Astrocyte (in vitro differentiated cells and primary cell): ENCODE data around the gene TAF6L. TPM values are rescaled to one million over a fixed set of nuclear protein-coding genes. Genes with fewer than 3 reads are reported as not detected.

Experiments
- DNase-seq: peaks from one replicate; pipeline ENCODE4 v3.0.0-alpha.2; 2010; ENCODE audit warnings: low read depth
- FAIRE-seq: peaks from 2 replicates; lab custom pipeline; 2011; peaks lifted over from hg19 to GRCh38; lab: Jason Lieb, UNC
- H2AFZ ChIP-seq: 2 replicates; pipeline ENCODE4 v1.6.0; 2012; ENCODE audit warnings: low read depth, low read length, inconsistent platforms
- H3K27ac ChIP-seq: 2 replicates; pipeline ENCODE4 v1.5.1; 2011; ENCODE audit warnings: low read depth, low read length, inconsistent platforms
- H3K27me3 ChIP-seq: 2 replicates; pipeline ENCODE4 v1.6.0; 2011; ENCODE audit warnings: low read length, inconsistent platforms; ENCODE audit not compliant: insufficient read depth
- H3K36me3 ChIP-seq: 2 replicates; pipeline ENCODE4 v1.5.1; 2011; ENCODE audit warnings: low read length, inconsistent platforms; ENCODE audit not compliant: insufficient read depth
- H3K4me1 ChIP-seq: 2 replicates; pipeline ENCODE4 v1.5.1; 2011; ENCODE audit warnings: low read length, inconsistent platforms; ENCODE audit not compliant: insufficient read depth
- H3K4me2 ChIP-seq: 2 replicates; pipeline ENCODE4 v1.6.0; 2012; ENCODE audit warnings: low read length, inconsistent platforms
- H3K4me3 ChIP-seq: 2 replicates; pipeline ENCODE4 v1.5.1; 2011; ENCODE audit warnings: low read depth, mild to moderate bottlenecking, low read length, inconsistent platforms; ENCODE audit not compliant: insufficient read depth
- H3K79me2 ChIP-seq: 2 replicates; pipeline ENCODE4 v1.6.0; 2012; ENCODE audit warnings: mild to moderate bottlenecking, low read length, inconsistent platforms; ENCODE audit not compliant: insufficient read depth
- H3K9ac ChIP-seq: 2 replicates; pipeline ENCODE4 v1.6.0; 2012; ENCODE audit warnings: mild to moderate bottlenecking, low read length, inconsistent platforms
- H3K9me3 ChIP-seq: 2 replicates; pipeline ENCODE4 v1.5.1; 2012; ENCODE audit warnings: low read depth, mild to moderate bottlenecking, low read length, inconsistent platforms; ENCODE audit not compliant: insufficient read depth
- H4K20me1 ChIP-seq: 2 replicates; pipeline ENCODE4 v1.6.0; 2012; ENCODE audit warnings: low read length, inconsistent platforms; ENCODE audit not compliant: insufficient read depth
- H3K27ac Mint-ChIP-seq: one replicate; pipeline ENCODE4 v1.8.0; 2021; ENCODE audit warnings: mild to moderate bottlenecking, mixed read lengths; ENCODE audit not compliant: unreplicated experiment
- H3K27me3 Mint-ChIP-seq: one replicate; pipeline ENCODE4 v1.8.0; 2021; ENCODE audit warnings: low read depth, mixed read lengths; ENCODE audit not compliant: unreplicated experiment
- H3K36me3 Mint-ChIP-seq: one replicate; pipeline ENCODE4 v1.8.0; 2021; ENCODE audit warnings: low read depth, mixed read lengths; ENCODE audit not compliant: unreplicated experiment
- H3K4me1 Mint-ChIP-seq: one replicate; pipeline ENCODE4 v1.8.0; 2021; ENCODE audit warnings: low read depth, mixed read lengths; ENCODE audit not compliant: unreplicated experiment
- H3K4me3 Mint-ChIP-seq: one replicate; pipeline ENCODE4 v1.8.0; 2021; ENCODE audit warnings: mild to moderate bottlenecking, moderate library complexity, mixed read lengths; ENCODE audit not compliant: unreplicated experiment
- H3K9me3 Mint-ChIP-seq: one replicate; pipeline ENCODE4 v1.8.0; 2021; ENCODE audit warnings: mild to moderate bottlenecking, mixed read lengths; ENCODE audit not compliant: unreplicated experiment
- CTCF ChIP-seq: IDR thresholded peaks from 2 replicates; pipeline ENCODE4 v1.5.1; 2011; ENCODE audit warnings: low read depth, mild to moderate bottlenecking, inconsistent platforms, low read length, moderate library complexity; ENCODE audit not compliant: insufficient read depth
- EZH2 ChIP-seq: IDR thresholded peaks from 2 replicates; pipeline ENCODE4 v1.6.1; 2012; ENCODE audit warnings: mild to moderate bottlenecking, low read length, inconsistent platforms; ENCODE audit not compliant: insufficient read depth
- total RNA-seq: library from RNA; stranded (reverse); gene quantifications from 2 replicates; pipeline ENCODE4 v1.2.1, GENCODE V29; 2021

TAF6L gene
- total RNA-seq, 1 donor from 2014 or later = 14.7 TPM

GRCh38 chr11:62778441-62778840, 7.2 kb downstream of the TAF6L start:
- H3K36me3 ChIP-seq = peaks cover 18% of the 10 kb centered on the region
- H3K27ac ChIP-seq = no peak overlapping the region
- TF ChIP-seq CTCF = no peak
- no peak for TF ChIP-seq EZH2
- Mint-ChIP-seq H3K4me3 (no peak overlapping the region), H3K27ac (peak overlapping the region; percentile 16), H3K36me3 (peaks cover 13% of the 10 kb centered on the region), H3K27me3 (no peaks in the 10 kb centered on the region), H3K9me3 (no peaks in the 10 kb centered on the region), H3K4me1 (peaks cover 4% of the 10 kb centered on the region)
- no peaks in the 10 kb centered on the region for H4K20me1 ChIP-seq
- DNase-seq (no peak), FAIRE-seq (no peak)
- no peak overlapping the region for H3K4me2 ChIP-seq
- H3K9me3 ChIP-seq = no peaks in the 10 kb centered on the region
- no peaks in the 10 kb centered on the region for H3K27me3 ChIP-seq
- H3K4me3 ChIP-seq = no peak overlapping the region
- peaks cover 4% of the 10 kb centered on the region for H3K79me2 ChIP-seq
- H3K4me1 ChIP-seq = no peaks in the 10 kb centered on the region
- H2AFZ ChIP-seq = no peak overlapping the region
- no peak overlapping the region for H3K9ac ChIP-seq

GRCh38 chr11:62782753-62783152, 11.6 kb downstream of the TAF6L start:
- H3K27ac Mint-ChIP-seq = no peak overlapping the region

More at GRCh38 chr11:62782753-62783152, 11.6 kb downstream of the TAF6L start:
- H3K27me3 ChIP-seq = no peaks in the 10 kb centered on the region
- no peak overlapping the region for H3K9ac ChIP-seq
- H3K9me3 Mint-ChIP-seq = no peaks in the 10 kb centered on the region
- H3K79me2 ChIP-seq = peaks cover 9% of the 10 kb centered on the region
- DNase-seq = no peak
- H3K4me2 ChIP-seq = no peak overlapping the region
- no peaks in the 10 kb centered on the region for H3K4me1 Mint-ChIP-seq
- H3K4me3 Mint-ChIP-seq = no peak overlapping the region
- H3K9me3 ChIP-seq = no peaks in the 10 kb centered on the region
- no peak overlapping the region for H2AFZ ChIP-seq
- TF ChIP-seq CTCF (no peak), EZH2 (no peak)
- H3K27me3 Mint-ChIP-seq = no peaks in the 10 kb centered on the region
- peaks cover 13% of the 10 kb centered on the region for H3K36me3 ChIP-seq
- H4K20me1 ChIP-seq = peaks cover 7% of the 10 kb centered on the region
- H3K27ac ChIP-seq = no peak overlapping the region
- H3K36me3 Mint-ChIP-seq = peaks cover 3% of the 10 kb centered on the region
- no peak overlapping the region for H3K4me3 ChIP-seq
- peaks cover 7% of the 10 kb centered on the region for H3K4me1 ChIP-seq
- no peak for FAIRE-seq
